Loucy (cell line): ENCODE results near the gene ADAMTS16.

Experiments used
- H2AFZ ChIP-seq: fragments of 200-600 bp; sonication (generic); 2 replicates; pipeline ENCODE4 v1.6.0; 2016; ENCODE audit warnings: antibody characterized with exemption, mild to moderate bottlenecking, low read length, moderate library complexity
- H3F3A ChIP-seq: fragments of 200-600 bp; 2 replicates; pipeline ENCODE4 v1.6.0; 2016; ENCODE audit warnings: antibody characterized with exemption, low read depth, mild to moderate bottlenecking
- H3K27me3 ChIP-seq: fragments of 200-600 bp; sonication (generic); 2 replicates; pipeline ENCODE4 v1.6.1; 2014; ENCODE audit warnings: low read length, mild to moderate bottlenecking; ENCODE audit not compliant: insufficient read depth, poor library complexity, severe bottlenecking
- H3K36me3 ChIP-seq: fragments of 200-600 bp; sonication (generic); 2 replicates; pipeline ENCODE4 v1.6.1; 2016; ENCODE audit warnings: low read length; ENCODE audit not compliant: insufficient read depth
- H3K4me1 ChIP-seq: fragments of 200-600 bp; sonication (generic); 2 replicates; pipeline ENCODE4 v1.5.1; 2014; ENCODE audit warnings: low read length, mild to moderate bottlenecking; ENCODE audit not compliant: insufficient read depth, poor library complexity, severe bottlenecking
- H3K4me2 ChIP-seq: fragments of 200-600 bp; sonication (generic); 2 replicates; pipeline ENCODE4 v1.6.0; 2014; ENCODE audit warnings: antibody characterized with exemption, low read length, low read depth, mild to moderate bottlenecking; ENCODE audit not compliant: poor library complexity, severe bottlenecking
- H3K4me3 ChIP-seq: fragments of 200-600 bp; sonication (generic); 2 replicates; pipeline ENCODE4 v1.5.1; 2014; ENCODE audit warnings: low read length, mild to moderate bottlenecking, mixed read lengths; ENCODE audit not compliant: poor library complexity, severe bottlenecking
- H3K79me2 ChIP-seq: fragments of 200-600 bp; sonication (generic); 2 replicates; pipeline ENCODE4 v1.6.1; 2014; ENCODE audit warnings: low read length; ENCODE audit not compliant: insufficient read depth
- H3K9ac ChIP-seq: fragments of 200-600 bp; sonication (generic); 2 replicates; pipeline ENCODE4 v1.6.0; 2014; ENCODE audit warnings: mild to moderate bottlenecking, low read depth, low read length, moderate library complexity; ENCODE audit not compliant: poor library complexity, severe bottlenecking
- H3K9me2 ChIP-seq: fragments of 200-600 bp; sonication (generic); replicated peaks from 2 replicates; pipeline ENCODE4 v1.6.1; 2016; ENCODE audit warnings: low read depth, low read length, mixed read lengths
- H3K9me3 ChIP-seq: fragments of 200-600 bp; sonication (generic); 2 replicates; pipeline ENCODE4 v1.6.1; 2014; ENCODE audit warnings: mild to moderate bottlenecking, antibody characterized with exemption, low read length, low read depth; ENCODE audit not compliant: insufficient read depth
- H4K20me1 ChIP-seq: fragments of 200-600 bp; sonication (generic); 2 replicates; pipeline ENCODE4 v1.6.0; 2014; ENCODE audit warnings: antibody characterized with exemption, low read length, mild to moderate bottlenecking; ENCODE audit not compliant: insufficient read depth, poor library complexity, severe bottlenecking
- CTCF ChIP-seq: fragments of 200-600 bp; sonication (generic); conservative IDR thresholded peaks from 2 replicates; pipeline ENCODE4 v1.5.1; 2014; ENCODE audit warnings: mild to moderate bottlenecking, antibody characterized with exemption, low read length
- EZH2phosphoT487 ChIP-seq: fragments of 200-600 bp; IDR thresholded peaks from 2 replicates; pipeline ENCODE4 v1.6.1; 2018; ENCODE audit warnings: antibody characterized with exemption, mild to moderate bottlenecking, moderate library complexity, borderline replicate concordance

ADAMTS16 gene

GRCh38 chr5:5234912-5235311 lies 94.8 kb downstream of the ADAMTS16 start:
- H3K4me2 ChIP-seq: no peak overlapping the region

GRCh38 chr5:5235685-5236084 lies 95.6 kb downstream of the ADAMTS16 start:
- Histone ChIP-seq H3K4me3 (no peak overlapping the region), H3K9me2 (no peaks in the 10 kb centered on the region), H4K20me1 (no peaks in the 10 kb centered on the region), H3K4me1 (no peaks in the 10 kb centered on the region), H3K27me3 (no peaks in the 10 kb centered on the region), H2AFZ (no peak overlapping the region), H3K79me2 (no peaks in the 10 kb centered on the region), H3F3A (no peaks in the 10 kb centered on the region), H3K9me3 (no peaks in the 10 kb centered on the region; the same call in 1 of the 2 replicates), H3K9ac (no peak overlapping the region), H3K4me2 (no peak overlapping the region), H3K36me3 (no peaks in the 10 kb centered on the region)
- TF ChIP-seq EZH2phosphoT487: no peak
- TF ChIP-seq CTCF: no peak

More at GRCh38 chr5:5234912-5235311, 94.8 kb downstream of the ADAMTS16 start:
- H3K9me2 ChIP-seq: no peaks in the 10 kb centered on the region
- H3K79me2 ChIP-seq: no peaks in the 10 kb centered on the region
- H3K4me1 ChIP-seq: no peaks in the 10 kb centered on the region
- no peaks in the 10 kb centered on the region for H4K20me1 ChIP-seq
- H3K4me3 ChIP-seq: no peak overlapping the region
- no peaks in the 10 kb centered on the region for H3K27me3 ChIP-seq
- H3K36me3 ChIP-seq: no peaks in the 10 kb centered on the region
- TF ChIP-seq EZH2phosphoT487: no peak
- no peak for TF ChIP-seq CTCF
- no peaks in the 10 kb centered on the region for H3F3A ChIP-seq
- no peaks in the 10 kb centered on the region for H3K9me3 ChIP-seq
- no peak overlapping the region for H2AFZ ChIP-seq
- no peak overlapping the region for H3K9ac ChIP-seq

GRCh38 chr5:5239191-5239590 lies 99.1 kb downstream of the ADAMTS16 start:
- Histone ChIP-seq H3K27me3 (no peaks in the 10 kb centered on the region), H2AFZ (no peak overlapping the region), H3F3A (no peaks in the 10 kb centered on the region), H3K36me3 (no peaks in the 10 kb centered on the region), H3K79me2 (no peaks in the 10 kb centered on the region), H3K4me3 (no peak overlapping the region), H3K9ac (no peak overlapping the region), H3K4me2 (no peak overlapping the region), H3K9me2 (no peaks in the 10 kb centered on the region), H4K20me1 (no peaks in the 10 kb centered on the region), H3K9me3 (no peaks in the 10 kb centered on the region; the same call in 1 of the 2 replicates), H3K4me1 (no peaks in the 10 kb centered on the region)
- TF ChIP-seq EZH2phosphoT487 (no peak), CTCF (no peak)
